ENCODE measurements around the gene ACP2. TPM values are rescaled to one million over a fixed set of nuclear protein-coding genes. Genes with fewer than 3 reads are reported as not detected.

ACP2 gene
- total RNA-seq, 1 donor from 2014 or later: 24.3 TPM

DNA sequence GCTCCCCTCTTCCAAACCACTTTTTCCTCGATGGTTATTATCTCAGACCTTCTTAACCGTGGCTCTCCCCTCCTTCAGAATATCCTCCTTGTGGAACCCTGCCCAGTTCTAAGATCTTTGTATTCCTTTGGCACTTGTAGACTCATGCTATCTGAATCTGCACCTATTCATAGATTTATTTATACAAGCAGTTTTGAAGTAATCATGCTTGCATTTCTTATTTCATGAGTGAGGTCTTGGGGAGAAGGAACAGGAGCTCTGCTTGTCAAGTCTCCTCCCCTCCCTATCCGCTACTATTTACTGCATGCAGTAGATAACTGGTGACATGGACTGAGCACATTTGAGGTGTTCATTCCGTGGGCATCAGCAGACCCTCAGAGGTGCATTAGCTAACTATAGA, 15.9 kb upstream of the ACP2 start:
- Histone ChIP-seq H3F3A (ENCODE audit: low read depth) (peaks cover 19% of the 10 kb centered on the region), H3K4me3 (no peak overlapping the region), H3K27ac (no peak overlapping the region), H3K27me3 (no peaks in the 10 kb centered on the region), H4K20me1 (ENCODE audit: low read depth) (no peaks in the 10 kb centered on the region), H3K9ac (no peak overlapping the region), H3K36me3 (no peaks in the 10 kb centered on the region), H3K9me3 (ENCODE audit: low read depth) (no peaks in the 10 kb centered on the region), H3K79me2 (ENCODE audit: low read depth) (no peaks in the 10 kb centered on the region), H3K4me1 (peaks cover 11% of the 10 kb centered on the region), H2AFZ (replicated peaks) (no peak overlapping the region), H3K4me2 (no peak overlapping the region)
- Mint-ChIP-seq H3K9me3 (no peaks in the 10 kb centered on the region), H3K27me3 (ENCODE audit: insufficient read depth, low read depth) (peaks cover 4% of the 10 kb centered on the region), H3K27ac (no peak overlapping the region), H3K4me3 (no peak overlapping the region), H3K36me3 (no peaks in the 10 kb centered on the region), H3K4me1 (peaks cover 24% of the 10 kb centered on the region)
- TF ChIP-seq EZH2 (IDR thresholded peaks at IDR 0.05) (no peak), EZH2phosphoT487 (IDR thresholded peaks at IDR 0.05) (no peak)
- TF ChIP-seq, protein P1, sequence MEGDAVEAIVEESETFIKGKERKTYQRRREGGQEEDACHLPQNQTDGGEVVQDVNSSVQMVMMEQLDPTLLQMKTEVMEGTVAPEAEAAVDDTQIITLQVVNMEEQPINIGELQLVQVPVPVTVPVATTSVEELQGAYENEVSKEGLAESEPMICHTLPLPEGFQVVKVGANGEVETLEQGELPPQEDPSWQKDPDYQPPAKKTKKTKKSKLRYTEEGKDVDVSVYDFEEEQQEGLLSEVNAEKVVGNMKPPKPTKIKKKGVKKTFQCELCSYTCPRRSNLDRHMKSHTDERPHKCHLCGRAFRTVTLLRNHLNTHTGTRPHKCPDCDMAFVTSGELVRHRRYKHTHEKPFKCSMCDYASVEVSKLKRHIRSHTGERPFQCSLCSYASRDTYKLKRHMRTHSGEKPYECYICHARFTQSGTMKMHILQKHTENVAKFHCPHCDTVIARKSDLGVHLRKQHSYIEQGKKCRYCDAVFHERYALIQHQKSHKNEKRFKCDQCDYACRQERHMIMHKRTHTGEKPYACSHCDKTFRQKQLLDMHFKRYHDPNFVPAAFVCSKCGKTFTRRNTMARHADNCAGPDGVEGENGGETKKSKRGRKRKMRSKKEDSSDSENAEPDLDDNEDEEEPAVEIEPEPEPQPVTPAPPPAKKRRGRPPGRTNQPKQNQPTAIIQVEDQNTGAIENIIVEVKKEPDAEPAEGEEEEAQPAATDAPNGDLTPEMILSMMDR (IDR thresholded peaks at IDR 0.05): no peak
- no peak for DNase-seq (ENCODE audit: low spot score)

DNA sequence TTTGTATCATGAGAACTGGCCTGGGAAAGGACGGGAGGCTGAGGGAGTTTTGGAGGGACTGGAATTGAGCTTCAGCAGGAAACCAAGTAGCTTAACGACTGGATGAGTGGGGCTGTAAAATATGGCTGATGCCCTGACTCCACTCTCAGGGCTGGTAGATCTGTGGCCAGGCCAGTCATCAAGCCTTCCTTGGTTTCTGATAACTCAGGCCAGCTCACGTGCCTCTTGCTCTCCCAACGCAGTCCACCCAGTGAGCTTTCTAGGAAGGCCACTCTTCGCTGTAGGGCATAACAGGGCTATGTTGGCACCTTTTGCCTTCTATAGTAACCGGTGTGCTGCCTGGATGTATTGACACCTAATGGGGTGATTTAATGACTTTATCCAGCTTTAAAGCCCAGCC, 15.5 kb upstream of the ACP2 start:
- Histone ChIP-seq H3K4me1 (peaks cover 15% of the 10 kb centered on the region), H3K27me3 (no peaks in the 10 kb centered on the region), H3K4me3 (no peak overlapping the region), H3F3A (ENCODE audit: low read depth) (peaks cover 20% of the 10 kb centered on the region), H3K27ac (no peak overlapping the region), H3K9me3 (ENCODE audit: low read depth) (no peaks in the 10 kb centered on the region), H3K79me2 (ENCODE audit: low read depth) (no peaks in the 10 kb centered on the region), H3K9ac (no peak overlapping the region), H3K36me3 (no peaks in the 10 kb centered on the region), H4K20me1 (ENCODE audit: low read depth) (no peaks in the 10 kb centered on the region), H2AFZ (replicated peaks) (no peak overlapping the region), H3K4me2 (no peak overlapping the region)
- Mint-ChIP-seq H3K36me3 (no peaks in the 10 kb centered on the region), H3K27me3 (ENCODE audit: insufficient read depth, low read depth) (peaks cover 3% of the 10 kb centered on the region), H3K4me3 (no peak overlapping the region), H3K9me3 (no peaks in the 10 kb centered on the region), H3K4me1 (peaks cover 25% of the 10 kb centered on the region), H3K27ac (no peak overlapping the region)
- DNase-seq (ENCODE audit: low spot score): no peak
- TF ChIP-seq, protein P1 (IDR thresholded peaks at IDR 0.05): no peak
- TF ChIP-seq EZH2 (IDR thresholded peaks at IDR 0.05) (no peak), EZH2phosphoT487 (IDR thresholded peaks at IDR 0.05) (no peak)

DNA sequence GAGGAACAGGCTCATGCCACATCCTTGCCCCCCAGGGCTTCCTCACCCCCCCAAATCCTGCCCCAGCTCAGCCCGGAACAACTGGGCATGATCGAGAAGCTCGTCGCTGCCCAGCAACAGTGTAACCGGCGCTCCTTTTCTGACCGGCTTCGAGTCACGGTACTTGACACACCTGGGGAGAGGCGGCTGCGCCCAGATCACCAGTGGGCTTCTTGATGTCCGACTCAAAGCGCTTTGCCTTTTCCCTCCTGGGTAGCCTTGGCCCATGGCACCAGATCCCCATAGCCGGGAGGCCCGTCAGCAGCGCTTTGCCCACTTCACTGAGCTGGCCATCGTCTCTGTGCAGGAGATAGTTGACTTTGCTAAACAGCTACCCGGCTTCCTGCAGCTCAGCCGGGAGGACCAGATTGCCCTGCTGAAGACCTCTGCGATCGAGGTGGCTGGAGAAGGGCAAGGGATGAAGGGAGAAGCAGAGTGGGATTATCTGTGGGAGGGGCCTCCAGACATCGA, 12.7 kb upstream of the ACP2 start:
- Mint-ChIP-seq H3K27me3 (ENCODE audit: insufficient read depth, low read depth) (no peaks in the 10 kb centered on the region), H3K4me1 (peaks cover 23% of the 10 kb centered on the region), H3K4me3 (no peak overlapping the region), H3K27ac (no peak overlapping the region), H3K36me3 (no peaks in the 10 kb centered on the region), H3K9me3 (no peaks in the 10 kb centered on the region)
- DNase-seq (ENCODE audit: low spot score): no peak
- H3K9ac ChIP-seq: no peak overlapping the region
- H4K20me1 ChIP-seq (ENCODE audit: low read depth): no peaks in the 10 kb centered on the region
- H3F3A ChIP-seq (ENCODE audit: low read depth): peaks cover 27% of the 10 kb centered on the region
- no peaks in the 10 kb centered on the region for H3K36me3 ChIP-seq
- no peak overlapping the region for H3K4me2 ChIP-seq
- H3K4me3 ChIP-seq: no peak overlapping the region
- no peaks in the 10 kb centered on the region for H3K9me3 ChIP-seq (ENCODE audit: low read depth)
- H3K79me2 ChIP-seq (ENCODE audit: low read depth): no peaks in the 10 kb centered on the region
- H3K27ac ChIP-seq: no peak overlapping the region
- TF ChIP-seq, protein P1 (IDR thresholded peaks at IDR 0.05): no peak
- TF ChIP-seq EZH2phosphoT487 (IDR thresholded peaks at IDR 0.05): no peak
- TF ChIP-seq EZH2 (IDR thresholded peaks at IDR 0.05): no peak
- no peaks in the 10 kb centered on the region for H3K27me3 ChIP-seq
- H3K4me1 ChIP-seq: peaks cover 20% of the 10 kb centered on the region
- H2AFZ ChIP-seq (replicated peaks): no peak overlapping the region
